ENCODE measurements around the gene ESAM.

DNA sequence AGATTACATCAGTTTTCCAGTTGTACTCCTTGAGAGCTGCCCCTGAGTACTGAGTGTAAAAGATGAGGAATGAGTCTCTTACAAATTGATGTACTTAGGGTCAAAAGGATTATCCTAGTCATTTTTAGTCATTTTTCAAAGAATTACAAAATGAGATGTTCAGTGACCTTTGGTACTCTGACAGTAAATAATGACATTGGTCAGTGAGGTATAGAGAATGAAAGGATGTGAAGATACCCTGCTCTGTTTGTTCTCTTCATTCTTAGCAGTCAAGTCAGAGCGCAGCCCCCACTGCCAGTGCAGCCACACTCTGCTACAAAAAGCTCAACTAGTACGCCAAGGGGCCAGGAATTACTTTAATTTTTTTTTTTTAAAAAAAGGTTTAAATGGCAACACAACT, 4.1 kb upstream of the ESAM start:
- TF ChIP-seq EZH2phosphoT487 (IDR thresholded peaks at IDR 0.05) (no peak), EZH2 (IDR thresholded peaks at IDR 0.05) (no peak)
- TF ChIP-seq, protein P1, sequence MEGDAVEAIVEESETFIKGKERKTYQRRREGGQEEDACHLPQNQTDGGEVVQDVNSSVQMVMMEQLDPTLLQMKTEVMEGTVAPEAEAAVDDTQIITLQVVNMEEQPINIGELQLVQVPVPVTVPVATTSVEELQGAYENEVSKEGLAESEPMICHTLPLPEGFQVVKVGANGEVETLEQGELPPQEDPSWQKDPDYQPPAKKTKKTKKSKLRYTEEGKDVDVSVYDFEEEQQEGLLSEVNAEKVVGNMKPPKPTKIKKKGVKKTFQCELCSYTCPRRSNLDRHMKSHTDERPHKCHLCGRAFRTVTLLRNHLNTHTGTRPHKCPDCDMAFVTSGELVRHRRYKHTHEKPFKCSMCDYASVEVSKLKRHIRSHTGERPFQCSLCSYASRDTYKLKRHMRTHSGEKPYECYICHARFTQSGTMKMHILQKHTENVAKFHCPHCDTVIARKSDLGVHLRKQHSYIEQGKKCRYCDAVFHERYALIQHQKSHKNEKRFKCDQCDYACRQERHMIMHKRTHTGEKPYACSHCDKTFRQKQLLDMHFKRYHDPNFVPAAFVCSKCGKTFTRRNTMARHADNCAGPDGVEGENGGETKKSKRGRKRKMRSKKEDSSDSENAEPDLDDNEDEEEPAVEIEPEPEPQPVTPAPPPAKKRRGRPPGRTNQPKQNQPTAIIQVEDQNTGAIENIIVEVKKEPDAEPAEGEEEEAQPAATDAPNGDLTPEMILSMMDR (IDR thresholded peaks at IDR 0.05), result no peak

Measured in neural progenitor cell (in vitro differentiated cells).